Measurements from ENCODE around the gene ANTKMT. TPM values are rescaled to one million over a fixed set of nuclear protein-coding genes. Genes with fewer than 3 reads are reported as not detected.

ANTKMT gene
- total RNA-seq, 4 donors from 2014 or later = 43.7 to 98.7 (median 78.6) TPM

- DNase-seq (ENCODE audit: low spot score in 2 of 2) = no peak
- H3K27ac ChIP-seq = no peak overlapping the region
- H3K36me3 ChIP-seq = no peaks in the 10 kb centered on the region
- 84 to 94% methylated on average over 9 to 18 of the region's 24 CpGs for WGBS, 2 donors
- peaks cover 0 to 54% (median 38%) of the 10 kb centered on the region in 4 donors for H3K4me1 ChIP-seq
- no peak overlapping the region for H3K4me3 ChIP-seq
- no peaks in the 10 kb centered on the region for H3K9me3 ChIP-seq
- H3K27me3 ChIP-seq = peaks cover 0 to 14% of the 10 kb centered on the region in 2 donors
- TF ChIP-seq POLR2A (IDR thresholded peaks at IDR 0.05) (no peak), CTCF (IDR thresholded peaks at IDR 0.05) (no peak), EP300 (IDR thresholded peaks at IDR 0.05) (no peak)
Measured at GRCh38 chr16:722835-723633, 2.1 kb downstream of the ANTKMT start.

- Histone ChIP-seq H3K4me1 (peaks cover 0 to 54% (median 39%) of the 10 kb centered on the region in 4 donors), H3K27me3 (peaks cover 0 to 14% of the 10 kb centered on the region in 2 donors), H3K9me3 (no peaks in the 10 kb centered on the region), H3K4me3 (no peak overlapping the region), H3K36me3 (no peaks in the 10 kb centered on the region), H3K27ac (no peak overlapping the region)
- TF ChIP-seq EP300 (IDR thresholded peaks at IDR 0.05) (no peak), POLR2A (IDR thresholded peaks at IDR 0.05) (no peak), CTCF (IDR thresholded peaks at IDR 0.05) (no peak)
- DNase-seq (ENCODE audit: low spot score in 2 of 2) = no peak
- 72 to 77% methylated on average over 4 to 7 of the region's 9 CpGs for WGBS, 2 donors
Measured at GRCh38 chr16:723695-724094, 2.7 kb downstream of the ANTKMT start.

GRCh38 chr16:724188-725040 lies 3.5 kb downstream of the ANTKMT start:
- H3K9me3 ChIP-seq = no peaks in the 10 kb centered on the region
- H3K36me3 ChIP-seq = no peaks in the 10 kb centered on the region
- WGBS, 2 donors = 24 to 51% methylated on average over 7 to 21 of the region's 29 CpGs
- no peak overlapping the region for H3K27ac ChIP-seq
- no peak for DNase-seq (ENCODE audit: low spot score in 2 of 2)
- H3K27me3 ChIP-seq = peaks cover 0 to 14% of the 10 kb centered on the region in 2 donors
- peaks cover 0 to 54% (median 39%) of the 10 kb centered on the region in 4 donors for H3K4me1 ChIP-seq
- TF ChIP-seq POLR2A (IDR thresholded peaks at IDR 0.05) (no peak), EP300 (IDR thresholded peaks at IDR 0.05) (no peak), CTCF (IDR thresholded peaks at IDR 0.05) (no peak)
- no peak overlapping the region for H3K4me3 ChIP-seq

GRCh38 chr16:725041-725376 lies 4.1 kb downstream of the ANTKMT start:
- Histone ChIP-seq H3K36me3 (peaks cover 0 to 4% (median 0%) of the 10 kb centered on the region in 3 donors), H3K4me3 (no peak overlapping the region), H3K9me3 (no peaks in the 10 kb centered on the region), H3K27ac (no peak overlapping the region), H3K27me3 (peaks cover 0 to 14% of the 10 kb centered on the region in 2 donors), H3K4me1 (peaks cover 0 to 49% (median 34%) of the 10 kb centered on the region in 4 donors)
- TF ChIP-seq CTCF (IDR thresholded peaks at IDR 0.05) (no peak), POLR2A (IDR thresholded peaks at IDR 0.05) (no peak)
- DNase-seq (ENCODE audit: low spot score in 2 of 2) = no peak
- 71 to 84% methylated on average over 5 to 6 of the region's 7 CpGs for WGBS, 2 donors
